Gastrocnemius medialis (tissue), 4 donors: ENCODE measurements around the gene IQGAP2. TPM values are rescaled to one million over a fixed set of nuclear protein-coding genes. Genes with fewer than 3 reads are reported as not detected.
A peak's percentile ranks its signal among the peaks of the same experiment; 100 is the strongest.

ENCODE experiments used
- ATAC-seq, 2 donors: fragments of 150-250 bp; one replicate each; pipeline ENCODE4 v1.9.1; 2016
- DNase-seq, 2 donors: peaks; one replicate each; pipeline ENCODE4 v3.0.0-alpha.2; 2019
- H3K27ac ChIP-seq, 4 donors: fragments of 200-600 bp; sonication (generic); 1 replicate in 1 of 4; 2 replicates in 3 of 4; pipeline ENCODE4 v1.5.1; 2016 to 2018; ENCODE audit warnings: mild to moderate bottlenecking in 2 of 4, moderate library complexity in 1 of 4
- H3K27me3 ChIP-seq, 3 donors: fragments of 200-600 bp; sonication (generic) in 2 of 3; 1 replicate in 1 of 3; 2 replicates in 2 of 3; pipeline versions ENCODE4 v1.5.1 to v1.6.0; 2016 to 2019; ENCODE audit warnings: mild to moderate bottlenecking in 1 of 3, moderate library complexity in 1 of 3
- H3K36me3 ChIP-seq, 2 donors: fragments of 200-600 bp; sonication (generic) in 1 of 2; one replicate each; pipeline ENCODE4 v1.5.1; 2017 to 2018
- H3K4me1 ChIP-seq, 2 donors: fragments of 200-600 bp; sonication (generic) in 1 of 2; one replicate each; pipeline ENCODE4 v1.5.1; 2016 to 2017; ENCODE audit warnings: mild to moderate bottlenecking in 2 of 2
- H3K4me3 ChIP-seq, 4 donors: fragments of 200-600 bp; sonication (generic) in 3 of 4; 1 replicate in 1 of 4; 2 replicates in 3 of 4; pipeline ENCODE4 v1.5.1; 2016 to 2019; ENCODE audit warnings: mild to moderate bottlenecking in 2 of 4
- H3K9me3 ChIP-seq, 3 donors: fragments of 200-600 bp; sonication (generic) in 2 of 3; 1 replicate in 1 of 3; 2 replicates in 2 of 3; pipeline ENCODE4 v1.5.1; 2016 to 2019
- CTCF ChIP-seq, 5 experiments: fragments of 450-650 bp in 3 of 5; fragments of 200-600 bp in 2 of 5; sonication (generic) in 2 of 5; IDR thresholded peaks in 4 of 5; conservative IDR thresholded peaks in 1 of 5; 1 replicate in 4 of 5; 2 replicates in 1 of 5; pipeline ENCODE4 v1.5.1; 2016 to 2019; ENCODE audit warnings: antibody characterized with exemption in 5 of 5, mild to moderate bottlenecking in 3 of 5, moderate library complexity in 3 of 5
- POLR2A ChIP-seq, 2 donors: fragments of 450-650 bp; IDR thresholded peaks; one replicate each; pipeline ENCODE4 v1.6.1; 2017; ENCODE audit warnings: antibody characterized with exemption in 2 of 2, mild to moderate bottlenecking in 2 of 2, moderate library complexity in 2 of 2
- in situ Hi-C, 4 donors: fragments of 200-750 bp; cut with MboI; loops; one replicate each; pipeline versions ENCODE4 v1.15.0 to v1.8.0; 2017; ENCODE audit warnings: low sequenced_read_pairs in 4 of 4
- intact Hi-C: fragments of 100-400 bp; cut with DNase I; formaldehyde crosslinking; loops from one replicate; pipeline ENCODE4 v1.15.1; 2023; ENCODE audit warnings: low total_unique reads
- total RNA-seq, 4 donors: library from RNA; depleted of rRNA; stranded (reverse); fragments of >200 nt; gene quantifications; one replicate each; pipeline versions ENCODE4 v1.1.0 to v1.2.3, GENCODE V29; 2016

IQGAP2 gene
- total RNA-seq, 4 donors from 2014 or later = 1.5 to 6.8 (median 2.5) TPM

GRCh38 chr5:76729373-76730290, 326.5 kb downstream of the IQGAP2 start:
- intact Hi-C loops = no loop called here
- no peaks in the 10 kb centered on the region for H3K27me3 ChIP-seq
- in situ Hi-C loops = no loop called here
- H3K36me3 ChIP-seq = no peaks in the 10 kb centered on the region
- H3K27ac ChIP-seq = no peak overlapping the region
- TF ChIP-seq CTCF (IDR thresholded peaks at IDR 0.05 in 4 of 5, conservative IDR thresholded peaks at IDR 0.05 in 1 of 5) = no peak
- no peak for TF ChIP-seq POLR2A (IDR thresholded peaks at IDR 0.05)
- no peak overlapping the region for H3K4me3 ChIP-seq
- no peaks in the 10 kb centered on the region for H3K4me1 ChIP-seq
- DNase-seq (no peak), ATAC-seq (no peak)
- H3K9me3 ChIP-seq = peaks cover 0 to 15% (median 9%) of the 10 kb centered on the region in 3 donors

- H3K4me1 ChIP-seq = no peaks in the 10 kb centered on the region
- no peak overlapping the region for H3K27ac ChIP-seq
- H3K4me3 ChIP-seq = no peak overlapping the region
- no peaks in the 10 kb centered on the region for H3K27me3 ChIP-seq
- in situ Hi-C loops (no loop called here), intact Hi-C loops (no loop called here)
- no peak for ATAC-seq
- no peaks in the 10 kb centered on the region for H3K36me3 ChIP-seq
- TF ChIP-seq CTCF (IDR thresholded peaks at IDR 0.05 in 4 of 5, conservative IDR thresholded peaks at IDR 0.05 in 1 of 5) (no peak), POLR2A (IDR thresholded peaks at IDR 0.05) (no peak)
- peaks cover 0 to 10% (median 9%) of the 10 kb centered on the region in 3 donors for H3K9me3 ChIP-seq
- DNase-seq = no peak
Measured at GRCh38 chr5:76732405-76733048, 329.4 kb downstream of the IQGAP2 start.

- no peak for ATAC-seq
- TF ChIP-seq CTCF (IDR thresholded peaks at IDR 0.05 in 4 of 5, conservative IDR thresholded peaks at IDR 0.05 in 1 of 5) (no peak), POLR2A (IDR thresholded peaks at IDR 0.05) (no peak)
- no peak overlapping the region for H3K27ac ChIP-seq
- H3K36me3 ChIP-seq = no peaks in the 10 kb centered on the region
- in situ Hi-C loops = no loop called here
- peaks cover 0 to 10% (median 9%) of the 10 kb centered on the region in 3 donors for H3K9me3 ChIP-seq
- peaks cover 0 to under 1% of the 10 kb centered on the region in 2 donors for H3K4me1 ChIP-seq
- intact Hi-C loops = no loop called here
- no peak for DNase-seq
- no peak overlapping the region for H3K4me3 ChIP-seq
- no peaks in the 10 kb centered on the region for H3K27me3 ChIP-seq
Measured at GRCh38 chr5:76733049-76733417, 329.9 kb downstream of the IQGAP2 start.

GRCh38 chr5:76735762-76736545, 332.9 kb downstream of the IQGAP2 start:
- Histone ChIP-seq H3K36me3 (no peaks in the 10 kb centered on the region), H3K27ac (peak overlapping the region in 2 of 4 donors; percentile 55 to 57), H3K9me3 (no peaks in the 10 kb centered on the region), H3K4me3 (no peak overlapping the region), H3K27me3 (no peaks in the 10 kb centered on the region), H3K4me1 (peaks cover 0 to 7% of the 10 kb centered on the region in 2 donors)
- ATAC-seq (no peak), DNase-seq (no peak)
- in situ Hi-C loops (no loop called here), intact Hi-C loops (no loop called here)
- TF ChIP-seq CTCF (IDR thresholded peaks at IDR 0.05 in 4 of 5, conservative IDR thresholded peaks at IDR 0.05 in 1 of 5) = no peak
- no peak for TF ChIP-seq POLR2A (IDR thresholded peaks at IDR 0.05)
